T-helper 9 cell (primary cell): Measurements from ENCODE around the gene PDE1C.

Experiments
- DNase-seq: peaks from one replicate; pipeline ENCODE4 v3.0.0-alpha.2; 2020

Gene PDE1C

GRCh38 chr7:32074787-32075585 is 4.8 kb upstream of the PDE1C start:
- no peak for DNase-seq

- no peak for DNase-seq
Measured at GRCh38 chr7:32073533-32073932, 3.3 kb upstream of the PDE1C start.

GRCh38 chr7:32072397-32072796 is 2.2 kb upstream of the PDE1C start:
- DNase-seq: no peak

- DNase-seq: no peak
Measured at GRCh38 chr7:32071466-32072091, 1.4 kb upstream of the PDE1C start.

GRCh38 chr7:32070051-32070405 is 179 bp downstream of the PDE1C start:
- DNase-seq: no peak

- DNase-seq: no peak
Measured at GRCh38 chr7:32069116-32069650, 1.0 kb downstream of the PDE1C start.

GRCh38 chr7:32068411-32069101 is 1.7 kb downstream of the PDE1C start:
- no peak for DNase-seq

GRCh38 chr7:32066441-32066840 is 3.8 kb downstream of the PDE1C start:
- no peak for DNase-seq

- no peak for DNase-seq
Measured at GRCh38 chr7:32063614-32064013, 6.6 kb downstream of the PDE1C start.

GRCh38 chr7:32062150-32062549 is 8.1 kb downstream of the PDE1C start:
- no peak for DNase-seq

GRCh38 chr7:32061346-32061745 is 8.9 kb downstream of the PDE1C start:
- no peak for DNase-seq

- no peak for DNase-seq
Measured at GRCh38 chr7:32059289-32060011, 10.8 kb downstream of the PDE1C start.

- DNase-seq: no peak
Measured at GRCh38 chr7:32058002-32058401, 12.2 kb downstream of the PDE1C start.

- DNase-seq: no peak
Measured at GRCh38 chr7:32056767-32057166, 13.4 kb downstream of the PDE1C start.

- DNase-seq: no peak
Measured at GRCh38 chr7:32053204-32053603, 17.0 kb downstream of the PDE1C start.

- DNase-seq: no peak
Measured at GRCh38 chr7:32051128-32051527, 19.1 kb downstream of the PDE1C start.

- no peak for DNase-seq
Measured at GRCh38 chr7:32049599-32049998, 20.6 kb downstream of the PDE1C start.

- DNase-seq: no peak
Measured at GRCh38 chr7:32048970-32049491, 21.2 kb downstream of the PDE1C start.

GRCh38 chr7:32047801-32048200 is 22.4 kb downstream of the PDE1C start:
- DNase-seq: no peak

GRCh38 chr7:32047075-32047474 is 23.1 kb downstream of the PDE1C start:
- DNase-seq: no peak

GRCh38 chr7:32045228-32045627 is 25.0 kb downstream of the PDE1C start:
- no peak for DNase-seq

- no peak for DNase-seq
Measured at GRCh38 chr7:32044739-32045138, 25.5 kb downstream of the PDE1C start.

GRCh38 chr7:32043688-32044087 is 26.5 kb downstream of the PDE1C start:
- no peak for DNase-seq
